Gastroesophageal sphincter (tissue), 2 donors: ENCODE measurements around the gene KIAA1755.

Source experiments
- POLR2A ChIP-seq, 2 donors: fragments of 450-650 bp; IDR thresholded peaks; one replicate each; pipeline ENCODE4 v1.6.1; 2017; ENCODE audit warnings: antibody characterized with exemption in 2 of 2, mild to moderate bottlenecking in 2 of 2, moderate library complexity in 1 of 2
- POLR2AphosphoS5 ChIP-seq: sonication (generic); formaldehyde crosslinking; IDR thresholded peaks from one replicate; pipeline ENCODE4 v1.6.1; 2017; ENCODE audit warnings: antibody characterized with exemption

DNA sequence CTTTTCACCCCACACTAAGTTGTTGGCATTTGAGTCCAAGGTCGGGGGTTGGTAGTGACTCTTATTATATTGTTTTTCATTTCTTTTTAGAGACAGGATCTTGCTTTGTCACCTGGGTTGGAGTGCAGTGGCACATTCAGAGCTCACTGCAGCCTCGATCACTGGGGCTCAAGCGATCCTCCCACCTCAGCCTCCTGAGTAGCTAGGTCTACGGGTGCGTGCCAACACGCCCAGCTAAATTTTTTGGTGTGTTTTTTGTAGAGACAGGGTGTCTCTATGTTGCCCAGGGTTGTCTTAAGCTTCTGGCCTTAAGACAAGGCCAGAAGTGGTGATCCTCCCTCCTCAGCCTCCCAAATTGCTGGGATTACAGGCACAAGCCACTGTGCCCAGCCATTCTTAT lies 70.4 kb downstream of the KIAA1755 start:
- TF ChIP-seq POLR2A (IDR thresholded peaks at IDR 0.05) (no peak), POLR2AphosphoS5 (no peak)
